GM18520 (cell line): ENCODE results near the gene NFRKB.

Experiments used
- ATAC-seq: cut with Tn5 transposase; IDR thresholded peaks from one replicate; pipeline ENCODE4 v1.9.1; 2021; ENCODE audit not compliant: unreplicated experiment

NFRKB gene

GRCh38 chr11:129895126-129896041, at the start of gene NFRKB:
Gene NFRKB (minus strand): TSS chr11:129895578. CDS start chr11:129892849, 2,729 bp downstream.
- peak; percentile 83 for ATAC-seq

GRCh38 chr11:129944696-129945095, 49.3 kb upstream of the NFRKB start:
- no peak for ATAC-seq

GRCh38 chr11:129943036-129943435, 47.7 kb upstream of the NFRKB start:
- ATAC-seq, result no peak

GRCh38 chr11:129939510-129939909, 44.1 kb upstream of the NFRKB start:
- ATAC-seq, result no peak

- ATAC-seq, result no peak
Observed at GRCh38 chr11:129938764-129939163, 43.4 kb upstream of the NFRKB start.

- no peak for ATAC-seq
Observed at GRCh38 chr11:129937592-129938238, 42.3 kb upstream of the NFRKB start.

- ATAC-seq, result no peak
Observed at GRCh38 chr11:129935723-129936122, 40.3 kb upstream of the NFRKB start.

- no peak for ATAC-seq
Observed at GRCh38 chr11:129933891-129934290, 38.5 kb upstream of the NFRKB start.

- ATAC-seq, result no peak
Observed at GRCh38 chr11:129933262-129933661, 37.9 kb upstream of the NFRKB start.

- no peak for ATAC-seq
Observed at GRCh38 chr11:129932381-129933067, 37.1 kb upstream of the NFRKB start.

- ATAC-seq, result no peak
Observed at GRCh38 chr11:129930743-129931142, 35.4 kb upstream of the NFRKB start.

GRCh38 chr11:129930296-129930695, 34.9 kb upstream of the NFRKB start:
- ATAC-seq, result no peak

GRCh38 chr11:129929721-129930120, 34.3 kb upstream of the NFRKB start:
- ATAC-seq, result no peak

GRCh38 chr11:129928923-129929692, 33.7 kb upstream of the NFRKB start:
- ATAC-seq, result no peak

- ATAC-seq, result no peak
Observed at GRCh38 chr11:129922674-129923073, 27.3 kb upstream of the NFRKB start.

- no peak for ATAC-seq
Observed at GRCh38 chr11:129918361-129918760, 23.0 kb upstream of the NFRKB start.

GRCh38 chr11:129917231-129917630, 21.9 kb upstream of the NFRKB start:
- no peak for ATAC-seq

GRCh38 chr11:129911298-129911697, 15.9 kb upstream of the NFRKB start:
- no peak for ATAC-seq

- ATAC-seq, result no peak
Observed at GRCh38 chr11:129910360-129910759, 15.0 kb upstream of the NFRKB start.

GRCh38 chr11:129905402-129905801, 10.0 kb upstream of the NFRKB start:
- ATAC-seq, result no peak

- no peak for ATAC-seq
Observed at GRCh38 chr11:129896062-129896461, 684 bp upstream of the NFRKB start.
